ENCODE measurements around the gene ATP11B.

The ATP11B gene

GRCh38 chr3:182912474-182912873, 119.2 kb downstream of the ATP11B start:
- DNase-seq = no peak

DNA sequence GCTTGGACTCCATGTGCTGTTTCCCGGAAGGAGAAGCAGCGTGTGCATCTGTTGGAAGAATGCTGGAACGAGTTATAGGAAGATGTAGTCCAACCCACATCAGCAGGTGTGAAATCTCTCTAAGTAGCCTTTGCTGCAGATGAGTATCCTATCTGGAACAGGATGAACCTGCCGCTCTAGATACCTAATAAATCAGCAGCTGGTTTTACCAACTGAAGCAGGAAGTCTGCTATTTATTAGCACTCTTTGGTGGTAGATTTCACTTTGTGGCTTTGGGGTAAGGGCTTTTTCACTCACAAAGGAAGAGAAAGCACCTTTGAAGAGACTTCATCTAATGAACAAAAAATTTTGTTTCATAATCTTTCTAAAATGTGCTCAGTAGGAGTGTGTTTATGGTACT, 120.6 kb downstream of the ATP11B start:
- no peak for DNase-seq

- DNase-seq = no peak
Observed at GRCh38 chr3:182914341-182914740, 121.0 kb downstream of the ATP11B start.

GRCh38 chr3:182917134-182917533, 123.8 kb downstream of the ATP11B start:
- DNase-seq = no peak

DNA sequence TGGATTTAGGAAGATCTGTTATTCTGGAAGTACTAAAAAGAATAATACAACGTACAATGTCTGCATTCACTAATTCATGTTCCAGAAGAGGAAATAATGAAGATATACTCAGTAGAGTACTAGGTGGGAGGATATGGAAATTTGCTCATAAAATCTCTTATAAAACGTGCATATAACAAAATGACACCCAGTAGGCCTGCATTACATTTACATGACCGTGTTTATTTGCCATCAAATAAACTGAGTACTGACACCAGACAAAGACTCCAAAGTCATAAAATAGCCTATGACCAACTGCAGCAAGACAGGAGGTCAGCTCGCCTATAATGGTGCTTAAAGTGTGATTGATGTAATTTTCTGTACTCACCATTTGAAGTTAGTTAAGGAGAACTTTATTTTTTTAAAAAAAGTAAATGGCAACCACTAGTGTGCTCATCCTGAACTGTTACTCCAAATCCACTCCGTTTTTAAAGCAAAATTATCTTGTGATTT, 126.6 kb downstream of the ATP11B start:
- DNase-seq = no peak

GRCh38 chr3:182920515-182921084, 127.3 kb downstream of the ATP11B start:
- no peak for DNase-seq

DNA sequence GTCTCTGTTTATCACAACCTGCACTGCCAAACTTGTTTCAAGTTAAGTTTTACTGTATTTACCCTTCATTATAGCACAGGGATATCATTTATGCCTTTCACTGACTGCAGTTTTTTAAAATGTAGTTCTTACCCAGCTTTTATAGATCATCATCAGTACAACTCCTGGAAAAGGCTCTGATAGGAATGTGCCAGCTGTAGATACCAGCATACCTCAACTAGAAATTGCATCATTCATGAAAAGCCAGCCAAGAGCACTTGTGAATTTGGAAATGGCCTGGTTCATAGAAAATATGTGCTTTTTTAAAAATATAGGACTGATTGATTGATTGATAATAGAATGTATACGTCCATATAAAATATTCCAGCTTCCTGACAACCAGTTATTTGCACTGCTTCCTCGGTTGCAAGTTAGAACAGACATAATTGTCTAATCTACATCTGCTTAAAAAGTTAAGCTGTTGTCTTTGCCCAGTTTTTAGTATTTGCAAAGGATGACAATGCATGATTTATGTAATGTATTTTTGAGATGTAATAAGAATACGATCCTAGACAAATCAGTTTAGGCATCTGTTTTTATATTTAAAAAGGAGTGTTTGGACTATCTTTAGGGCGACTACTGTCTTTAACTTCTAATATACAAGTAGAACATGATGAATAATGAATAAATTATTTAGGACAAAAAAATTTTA, 128.5 kb downstream of the ATP11B start:
- no peak for DNase-seq

DNA sequence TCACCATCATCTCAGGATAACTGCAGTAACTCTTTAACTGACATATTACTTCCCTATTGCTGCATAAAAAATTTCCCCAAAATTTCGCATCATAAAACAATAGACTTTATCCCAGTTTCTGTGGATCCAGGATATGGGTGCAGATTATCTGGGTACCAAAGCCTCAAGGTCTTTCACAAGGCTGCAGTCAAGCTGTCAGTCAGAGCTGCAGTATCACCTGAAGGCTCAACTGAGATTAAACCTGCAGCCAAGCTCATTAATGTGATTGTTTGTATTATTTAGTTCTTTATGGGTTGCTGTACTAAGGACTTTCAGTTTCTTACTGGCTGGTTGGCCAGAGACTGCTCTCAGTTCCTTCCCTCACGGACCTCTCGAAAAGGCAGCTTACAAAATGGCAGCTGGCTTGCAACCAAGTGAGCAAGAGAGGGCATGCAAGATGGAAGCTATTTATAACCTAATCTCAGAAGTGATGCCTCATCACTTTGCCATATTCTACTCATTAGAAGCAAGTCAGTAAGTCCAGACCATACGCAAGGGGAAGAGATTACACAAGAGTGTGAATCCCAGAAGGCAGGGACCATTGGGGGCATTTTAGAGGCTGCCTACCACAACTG, 132.1 kb downstream of the ATP11B start:
- no peak for DNase-seq

DNA sequence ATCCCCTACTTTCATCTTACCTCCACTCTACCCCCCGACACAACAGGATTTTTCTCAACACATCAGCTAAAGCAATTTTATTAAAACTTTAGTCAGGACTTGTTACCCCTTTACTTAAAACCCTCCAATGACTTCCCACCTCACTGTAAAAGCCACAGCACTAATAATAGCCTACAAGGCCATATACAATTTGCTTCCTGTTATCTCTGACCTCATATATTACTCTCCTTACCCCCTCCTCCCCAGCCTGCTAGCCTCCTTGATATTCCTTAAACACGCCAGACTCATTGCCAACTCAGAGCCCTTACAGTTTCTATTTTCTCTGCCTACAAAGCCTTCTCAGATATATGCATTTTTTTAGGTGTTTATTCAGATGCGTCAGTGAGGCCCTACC, 132.6 kb downstream of the ATP11B start:
- no peak for DNase-seq

- no peak for DNase-seq
Observed at GRCh38 chr3:182935803-182936202, 142.5 kb downstream of the ATP11B start.

DNA sequence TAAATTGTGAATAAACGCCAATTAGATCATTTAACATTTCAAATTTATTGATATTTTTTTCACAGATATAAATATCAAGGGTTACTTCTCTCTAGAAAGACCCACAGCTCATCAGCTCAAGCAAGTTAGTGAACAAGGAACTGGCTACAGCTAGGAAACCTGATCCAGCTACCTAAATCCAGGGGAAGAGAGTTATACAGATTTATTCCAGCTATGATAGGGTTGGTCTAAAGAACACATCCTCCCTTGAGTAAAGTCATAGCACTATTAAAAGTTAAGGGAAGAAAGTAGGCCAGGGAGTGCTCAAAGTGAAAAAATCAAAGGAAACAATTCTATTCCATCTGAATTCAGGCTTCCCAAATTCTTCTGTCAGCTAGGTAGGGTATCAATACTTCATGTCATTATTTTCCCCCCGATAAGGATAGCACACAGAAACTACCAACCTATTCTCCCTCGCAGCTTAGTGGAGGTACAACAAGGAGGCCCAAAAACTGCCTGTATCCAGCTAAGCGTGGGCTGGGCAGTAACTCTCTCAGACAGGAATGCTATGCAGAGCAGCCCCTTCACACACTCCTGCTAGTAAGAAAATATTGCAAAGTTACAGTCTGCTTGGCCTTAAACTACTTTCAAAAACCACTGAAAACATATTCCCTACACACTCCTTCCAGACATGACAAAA, 143.1 kb downstream of the ATP11B start:
- DNase-seq = no peak

DNA sequence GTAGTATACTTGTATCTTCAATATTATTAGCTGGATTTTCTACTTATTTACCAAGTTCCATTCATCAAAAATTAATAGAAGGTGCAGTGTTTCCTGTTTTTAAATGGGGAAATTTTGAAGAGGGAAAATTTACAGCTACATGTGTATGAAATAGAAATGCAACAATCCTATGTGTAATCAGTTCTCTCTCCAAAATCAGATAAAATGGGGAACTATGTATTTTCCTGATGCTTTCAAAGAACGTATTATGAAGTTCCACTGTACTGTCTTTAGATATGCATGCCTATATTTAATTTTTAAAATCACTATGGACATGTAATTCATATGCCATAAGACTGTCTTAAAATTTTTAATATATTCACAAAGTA, 143.6 kb downstream of the ATP11B start:
- DNase-seq = no peak

- DNase-seq = no peak
Observed at GRCh38 chr3:182937293-182938051, 144.2 kb downstream of the ATP11B start.

DNA sequence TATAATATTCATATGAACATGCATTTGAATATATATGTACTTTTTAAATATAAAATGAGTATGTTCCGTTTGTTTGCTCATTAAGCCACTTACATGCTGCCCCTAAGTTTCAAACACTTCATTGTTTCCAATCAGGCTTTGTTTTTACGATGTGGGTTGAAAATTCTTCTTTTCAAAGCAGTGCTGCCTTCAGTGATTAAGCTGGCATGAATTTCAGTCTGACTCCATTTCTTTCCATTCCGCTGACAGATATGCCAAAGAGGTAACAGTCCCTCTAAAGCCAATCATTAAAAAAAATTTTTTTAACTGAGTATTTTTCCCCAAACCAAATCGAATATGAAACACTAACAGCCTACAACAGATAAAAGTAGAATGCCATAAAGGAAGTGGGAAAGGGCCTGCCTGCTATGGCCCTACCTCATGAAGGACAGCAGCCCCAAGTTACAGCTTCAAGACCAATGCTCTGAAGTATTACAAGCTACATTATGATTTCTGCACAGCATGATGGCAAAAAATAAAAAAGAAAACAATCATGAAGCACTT, 147.0 kb downstream of the ATP11B start:
- no peak for DNase-seq

GRCh38 chr3:182941719-182942118, 148.4 kb downstream of the ATP11B start:
- DNase-seq = no peak

- no peak for DNase-seq
Observed at GRCh38 chr3:182947888-182948287, 154.6 kb downstream of the ATP11B start.

DNA sequence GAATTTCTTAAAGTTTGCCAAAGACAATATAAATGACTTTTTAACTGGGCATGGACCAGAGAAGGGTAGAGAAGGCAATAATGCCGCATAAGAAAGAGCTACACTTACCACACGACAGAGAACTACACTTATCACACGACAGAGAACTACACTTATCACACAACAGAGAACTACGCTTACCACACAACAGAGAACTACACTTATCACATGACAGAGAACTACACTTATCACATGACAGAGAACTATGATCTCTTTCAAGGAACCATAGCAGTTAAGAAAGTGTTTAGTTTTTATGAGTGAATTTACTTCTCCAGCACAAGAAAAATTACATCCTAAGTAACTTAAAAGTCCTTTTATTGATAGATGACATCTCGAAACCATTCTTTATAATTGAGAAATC, 155.0 kb downstream of the ATP11B start:
- DNase-seq = no peak

DNA sequence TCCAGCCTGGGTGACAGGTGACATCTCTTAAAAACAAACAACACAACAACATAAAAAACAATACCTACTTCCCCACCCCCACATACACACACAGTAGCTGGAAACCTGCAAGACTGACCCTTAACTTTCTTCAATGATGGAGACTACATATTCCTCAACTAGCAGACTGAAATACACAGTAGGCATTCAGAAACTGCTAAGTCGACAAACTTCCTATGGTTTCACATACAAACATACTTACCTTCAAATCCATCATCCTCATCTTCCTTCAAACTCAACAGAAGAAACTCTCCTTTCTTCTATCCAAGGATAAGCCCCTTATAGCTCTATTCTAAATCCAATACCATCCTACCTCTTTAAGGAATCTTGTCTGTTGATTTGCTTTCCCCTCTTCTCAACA, 156.4 kb downstream of the ATP11B start:
- no peak for DNase-seq

DNA sequence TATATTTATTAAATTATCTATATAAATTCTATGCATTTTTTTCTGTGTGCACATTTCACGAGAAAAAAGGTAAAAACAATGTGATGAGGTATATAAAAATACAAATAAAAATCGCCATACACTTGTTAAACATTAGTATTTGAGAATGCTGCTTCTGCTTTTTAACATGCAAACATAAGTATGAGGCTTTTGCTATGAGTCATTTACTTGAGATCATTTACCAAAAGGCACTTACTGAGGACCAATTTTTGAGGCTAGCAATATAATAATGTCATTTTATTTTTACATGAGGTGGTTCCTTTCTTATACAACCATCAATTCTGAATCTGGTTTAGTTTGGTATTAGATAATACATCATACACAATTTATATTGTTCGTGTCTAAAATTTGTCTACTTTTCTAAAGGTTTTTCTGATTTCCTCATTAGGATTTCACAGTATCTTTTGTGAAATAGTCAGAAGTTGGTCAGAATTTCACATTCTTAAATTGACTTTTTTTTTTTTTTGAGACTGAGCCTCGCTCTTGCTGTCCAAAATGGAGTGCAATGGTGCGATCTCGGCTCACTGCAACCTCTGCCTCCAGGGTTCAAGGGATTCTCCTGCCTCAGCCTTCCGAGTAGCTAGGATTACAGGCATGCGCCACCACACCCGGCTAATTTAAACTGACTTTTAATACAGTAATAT, 161.4 kb downstream of the ATP11B start:
- no peak for DNase-seq

DNA sequence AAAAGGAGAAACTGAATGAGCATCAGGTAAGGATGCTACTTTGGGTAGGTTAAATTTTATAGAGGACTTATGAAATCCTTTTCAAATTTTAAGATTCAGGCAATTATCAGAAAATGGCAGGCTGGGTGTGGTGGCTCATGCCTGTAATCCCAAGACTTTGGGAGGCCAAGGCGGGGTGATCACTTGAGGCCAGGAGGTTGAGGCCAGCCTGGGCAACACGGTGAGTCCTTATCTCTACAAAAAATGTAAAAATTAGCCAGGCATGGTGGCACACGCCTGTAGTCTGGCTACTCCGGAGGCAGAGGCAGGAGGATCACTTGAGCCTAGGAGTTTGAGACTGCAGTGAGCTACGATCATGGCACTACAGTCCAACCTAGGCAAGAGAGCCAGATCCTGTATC, 163.9 kb downstream of the ATP11B start:
- DNase-seq = no peak

DNA sequence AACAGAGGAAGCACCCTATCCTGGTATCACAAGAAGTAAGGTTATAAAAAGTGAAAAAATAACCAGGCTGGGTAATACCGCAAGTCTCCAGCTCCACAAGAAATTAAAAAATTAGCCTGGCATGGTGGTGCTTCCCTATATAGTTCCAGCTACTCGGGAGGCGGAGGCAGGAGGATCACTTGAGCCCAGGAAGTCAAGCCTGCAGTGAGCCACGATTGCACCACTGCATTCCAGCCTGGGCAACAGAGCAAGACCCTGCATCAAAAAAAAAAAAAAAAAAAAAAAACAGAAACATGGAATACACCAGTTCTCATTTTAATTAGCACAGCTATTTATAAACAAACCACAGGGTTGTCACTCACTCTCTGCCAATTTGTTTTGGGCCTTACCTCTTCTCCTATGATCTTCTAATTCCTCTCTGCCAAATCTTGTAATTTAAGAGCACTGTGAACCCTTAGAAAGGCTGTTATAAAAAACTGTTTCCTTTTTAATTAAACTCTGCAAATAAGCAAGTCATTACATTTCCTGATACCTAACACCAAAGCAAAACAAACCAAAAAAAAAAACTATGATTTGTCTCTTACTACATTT, 164.5 kb downstream of the ATP11B start:
- DNase-seq = no peak
